A673 (cell line): Measurements from ENCODE around the gene PDE5A. TPM values are rescaled to one million over a fixed set of nuclear protein-coding genes. Genes with fewer than 3 reads are reported as not detected.

Experiments
- BruUV-seq: library from RNA; stranded (reverse); fragments of 400-500 nt; replicated peaks from 2 replicates; lab custom pipeline; 2021; lab: Mats Ljungman, UMichigan
- CTCF ChIA-PET: fragments of 300-600 bp; sonication (Branson Sonifier 250); formaldehyde crosslinking; loops from one replicate; lab custom pipeline; 2022; ENCODE audit warnings: antibody characterized with exemption; lab: Charles Lee
- POLR2A ChIA-PET: fragments of 300-600 bp; sonication (Branson Sonifier 250); formaldehyde crosslinking; loops from one replicate; lab custom pipeline; 2022; ENCODE audit warnings: antibody characterized with exemption; ENCODE audit not compliant: low non-redundant PET; lab: Charles Lee
- DNase-seq: peaks from one replicate; pipeline ENCODE4 v3.0.0-alpha.2; 2015; ENCODE audit warnings: low spot score
- H3K27ac ChIP-seq: fragments of 200-600 bp; sonication (generic); 2 replicates; pipeline ENCODE4 v1.5.1; 2016; ENCODE audit warnings: mixed run types, low read depth, mild to moderate bottlenecking, mixed read lengths, antibody characterized with exemption, low read length; ENCODE audit not compliant: poor library complexity, severe bottlenecking
- H3K27me3 ChIP-seq: fragments of 200-600 bp; sonication (generic); replicated peaks from 2 replicates; pipeline ENCODE4 v1.6.1; 2017; ENCODE audit warnings: mixed run types, low read depth, mild to moderate bottlenecking, mixed read lengths, antibody characterized with exemption, low read length; ENCODE audit not compliant: insufficient read depth, poor library complexity
- H3K36me3 ChIP-seq: fragments of 200-600 bp; sonication (generic); 2 replicates; pipeline ENCODE4 v1.6.1; 2016; ENCODE audit warnings: mixed run types, mild to moderate bottlenecking, mixed read lengths, antibody characterized with exemption, low read length; ENCODE audit not compliant: insufficient read depth, poor library complexity, severe bottlenecking
- H3K4me1 ChIP-seq: fragments of 200-600 bp; sonication (generic); 2 replicates; pipeline ENCODE4 v1.6.1; 2017; ENCODE audit warnings: mixed run types, mild to moderate bottlenecking, mixed read lengths, antibody characterized with exemption, low read length; ENCODE audit not compliant: insufficient read depth, poor library complexity, severe bottlenecking
- H3K4me3 ChIP-seq: fragments of 200-600 bp; sonication (generic); 2 replicates; pipeline ENCODE4 v1.5.1; 2016; ENCODE audit warnings: low read depth, mixed run types, mild to moderate bottlenecking, mixed read lengths, low read length; ENCODE audit not compliant: poor library complexity, severe bottlenecking
- H3K9me3 ChIP-seq: fragments of 200-600 bp; sonication (generic); 2 replicates; pipeline ENCODE4 v1.6.1; 2016; ENCODE audit warnings: mixed run types, low read depth, mild to moderate bottlenecking, mixed read lengths, antibody characterized with exemption, low read length; ENCODE audit not compliant: poor library complexity, severe bottlenecking
- CTCF ChIP-seq: fragments of 300-800, 200-600 bp; sonication (generic); conservative IDR thresholded peaks from 2 replicates; pipeline ENCODE4 v1.5.1; 2017; ENCODE audit warnings: low read depth, mild to moderate bottlenecking, antibody characterized with exemption, low read length, moderate library complexity, mixed read lengths
- EZH2 ChIP-seq: fragments of 200-600 bp; sonication (generic); IDR thresholded peaks from 2 replicates; pipeline ENCODE4 v1.6.1; 2017; ENCODE audit warnings: borderline replicate concordance, low read depth, mild to moderate bottlenecking, mixed read lengths, antibody characterized with exemption, low read length; ENCODE audit not compliant: poor library complexity, severe bottlenecking
- intact Hi-C: fragments of 100-400 bp; cut with micrococcal nuclease; formaldehyde crosslinking; loops from one replicate; pipeline ENCODE4 v1.10.0; 2022; ENCODE audit not compliant: unreplicated experiment
- total RNA-seq: library from RNA; stranded (reverse); gene quantifications from 2 replicates; pipeline ENCODE4 v1.2.3, GENCODE V29; 2021

PDE5A gene
- total RNA-seq, 1 experiment from 2014 or later, result 1.2 TPM

GRCh38 chr4:119652998-119653397 lies 24.4 kb upstream of the PDE5A start:
- intact Hi-C loops, result no loop called here
- TF ChIP-seq EZH2 (no peak), CTCF (no peak)

GRCh38 chr4:119648398-119648797 lies 19.8 kb upstream of the PDE5A start:
- POLR2A ChIA-PET, result no interaction called here
- intact Hi-C loops, result no loop called here
- DNase-seq, result no peak
- no TSS peak for BruUV-seq
- Histone ChIP-seq H3K36me3 (no peaks in the 10 kb centered on the region), H3K27ac (no peak overlapping the region), H3K27me3 (no peaks in the 10 kb centered on the region), H3K9me3 (no peaks in the 10 kb centered on the region), H3K4me3 (no peak overlapping the region), H3K4me1 (peaks cover 6% of the 10 kb centered on the region)
- CTCF ChIA-PET, result no interaction called here
- TF ChIP-seq EZH2 (no peak), CTCF (no peak)

More at GRCh38 chr4:119652998-119653397, 24.4 kb upstream of the PDE5A start:
- Histone ChIP-seq H3K4me1 (no peaks in the 10 kb centered on the region), H3K36me3 (no peaks in the 10 kb centered on the region), H3K27ac (no peak overlapping the region), H3K4me3 (no peak overlapping the region), H3K9me3 (no peaks in the 10 kb centered on the region), H3K27me3 (no peaks in the 10 kb centered on the region)
- no TSS peak for BruUV-seq
- CTCF ChIA-PET, result no interaction called here
- DNase-seq, result no peak
- POLR2A ChIA-PET, result no interaction called here

- DNase-seq, result no peak
- Histone ChIP-seq H3K4me3 (no peak overlapping the region), H3K36me3 (no peaks in the 10 kb centered on the region), H3K9me3 (no peaks in the 10 kb centered on the region), H3K27ac (no peak overlapping the region), H3K4me1 (peaks cover 6% of the 10 kb centered on the region), H3K27me3 (no peaks in the 10 kb centered on the region)
- intact Hi-C loops, result no loop called here
- ChIA-PET POLR2A (no interaction called here), CTCF (no interaction called here)
- TF ChIP-seq EZH2 (no peak), CTCF (no peak)
- BruUV-seq, result no TSS peak
These were observed 19.0 kb upstream of the PDE5A start for GRCh38 chr4:119647558-119647957.
